CD4-positive, alpha-beta T cell treated with Interleukin-15 for 1 hour (primary cell): ENCODE measurements around the gene EXOC6.

Experiments used
- DNase-seq: peaks from one replicate; pipeline ENCODE4 v3.0.0-alpha.2; 2020

The EXOC6 gene

GRCh38 chr10:92848441-92849233 is at the start of gene EXOC6:
Gene EXOC6 (plus strand): TSS chr10:92848520. CDS start chr10:92848534, 14 bp downstream.
- DNase-seq, result peak; percentile 84

- no peak for DNase-seq
Observed at GRCh38 chr10:92799568-92799967, 48.8 kb upstream of the EXOC6 start.

- DNase-seq, result no peak
Observed at GRCh38 chr10:92800134-92800733, 48.1 kb upstream of the EXOC6 start.

GRCh38 chr10:92801978-92802872 is 46.1 kb upstream of the EXOC6 start:
- DNase-seq, result no peak

- DNase-seq, result no peak
Observed at GRCh38 chr10:92809840-92810239, 38.5 kb upstream of the EXOC6 start.

GRCh38 chr10:92810934-92811532 is 37.3 kb upstream of the EXOC6 start:
- no peak for DNase-seq

- no peak for DNase-seq
Observed at GRCh38 chr10:92811986-92812385, 36.3 kb upstream of the EXOC6 start.

- DNase-seq, result no peak
Observed at GRCh38 chr10:92813979-92814378, 34.3 kb upstream of the EXOC6 start.

- no peak for DNase-seq
Observed at GRCh38 chr10:92814790-92815189, 33.5 kb upstream of the EXOC6 start.

GRCh38 chr10:92816091-92816531 is 32.2 kb upstream of the EXOC6 start:
- no peak for DNase-seq

GRCh38 chr10:92822060-92822634 is 26.2 kb upstream of the EXOC6 start:
- DNase-seq, result no peak

- no peak for DNase-seq
Observed at GRCh38 chr10:92822964-92823363, 25.4 kb upstream of the EXOC6 start.

GRCh38 chr10:92826061-92826460 is 22.3 kb upstream of the EXOC6 start:
- DNase-seq, result no peak

- DNase-seq, result no peak
Observed at GRCh38 chr10:92826504-92826903, 21.8 kb upstream of the EXOC6 start.

- no peak for DNase-seq
Observed at GRCh38 chr10:92829042-92829785, 19.1 kb upstream of the EXOC6 start.

GRCh38 chr10:92829786-92830377 is 18.4 kb upstream of the EXOC6 start:
- DNase-seq, result no peak

GRCh38 chr10:92830478-92831389 is 17.6 kb upstream of the EXOC6 start:
- no peak for DNase-seq

- no peak for DNase-seq
Observed at GRCh38 chr10:92832121-92832520, 16.2 kb upstream of the EXOC6 start.

GRCh38 chr10:92832998-92833650 is 15.2 kb upstream of the EXOC6 start:
- no peak for DNase-seq

GRCh38 chr10:92834331-92834730 is 14.0 kb upstream of the EXOC6 start:
- no peak for DNase-seq
